Gastrocnemius medialis (tissue), 4 donors: ENCODE measurements around the gene HTATSF1. TPM values are rescaled to one million over a fixed set of nuclear protein-coding genes. Genes with fewer than 3 reads are reported as not detected.

ENCODE experiments used
- ATAC-seq, 2 donors: fragments of 150-250 bp; one replicate each; pipeline ENCODE4 v1.9.1; 2016
- DNase-seq, 2 donors: peaks; one replicate each; pipeline ENCODE4 v3.0.0-alpha.2; 2019
- H3K27ac ChIP-seq, 4 donors: fragments of 200-600 bp; sonication (generic); 1 replicate in 1 of 4; 2 replicates in 3 of 4; pipeline ENCODE4 v1.5.1; 2016 to 2018; ENCODE audit warnings: mild to moderate bottlenecking in 2 of 4, moderate library complexity in 1 of 4
- H3K27me3 ChIP-seq, 3 donors: fragments of 200-600 bp; sonication (generic) in 2 of 3; 1 replicate in 1 of 3; 2 replicates in 2 of 3; pipeline versions ENCODE4 v1.5.1 to v1.6.0; 2016 to 2019; ENCODE audit warnings: mild to moderate bottlenecking in 1 of 3, moderate library complexity in 1 of 3
- H3K36me3 ChIP-seq, 2 donors: fragments of 200-600 bp; sonication (generic) in 1 of 2; one replicate each; pipeline ENCODE4 v1.5.1; 2017 to 2018
- H3K4me1 ChIP-seq, 2 donors: fragments of 200-600 bp; sonication (generic) in 1 of 2; one replicate each; pipeline ENCODE4 v1.5.1; 2016 to 2017; ENCODE audit warnings: mild to moderate bottlenecking in 2 of 2
- H3K4me3 ChIP-seq, 4 donors: fragments of 200-600 bp; sonication (generic) in 3 of 4; 1 replicate in 1 of 4; 2 replicates in 3 of 4; pipeline ENCODE4 v1.5.1; 2016 to 2019; ENCODE audit warnings: mild to moderate bottlenecking in 2 of 4
- H3K9me3 ChIP-seq, 3 donors: fragments of 200-600 bp; sonication (generic) in 2 of 3; 1 replicate in 1 of 3; 2 replicates in 2 of 3; pipeline ENCODE4 v1.5.1; 2016 to 2019
- POLR2A ChIP-seq, 2 donors: fragments of 450-650 bp; IDR thresholded peaks; one replicate each; pipeline ENCODE4 v1.6.1; 2017; ENCODE audit warnings: antibody characterized with exemption in 2 of 2, mild to moderate bottlenecking in 2 of 2, moderate library complexity in 2 of 2
- in situ Hi-C, 4 donors: fragments of 200-750 bp; cut with MboI; loops; one replicate each; pipeline versions ENCODE4 v1.15.0 to v1.8.0; 2017; ENCODE audit warnings: low sequenced_read_pairs in 4 of 4
- intact Hi-C: fragments of 100-400 bp; cut with DNase I; formaldehyde crosslinking; loops from one replicate; pipeline ENCODE4 v1.15.1; 2023; ENCODE audit warnings: low total_unique reads
- total RNA-seq, 4 donors: library from RNA; depleted of rRNA; stranded (reverse); fragments of >200 nt; gene quantifications; one replicate each; pipeline versions ENCODE4 v1.1.0 to v1.2.3, GENCODE V29; 2016
- TF ChIP-seq, protein P1 (sequence below), 5 experiments: fragments of 450-650 bp in 3 of 5; fragments of 200-600 bp in 2 of 5; sonication (generic) in 2 of 5; IDR thresholded peaks in 4 of 5; conservative IDR thresholded peaks in 1 of 5; 1 replicate in 4 of 5; 2 replicates in 1 of 5; pipeline ENCODE4 v1.5.1; 2016 to 2019; ENCODE audit warnings: antibody characterized with exemption in 5 of 5, mild to moderate bottlenecking in 3 of 5, moderate library complexity in 3 of 5

Gene HTATSF1, protein sequence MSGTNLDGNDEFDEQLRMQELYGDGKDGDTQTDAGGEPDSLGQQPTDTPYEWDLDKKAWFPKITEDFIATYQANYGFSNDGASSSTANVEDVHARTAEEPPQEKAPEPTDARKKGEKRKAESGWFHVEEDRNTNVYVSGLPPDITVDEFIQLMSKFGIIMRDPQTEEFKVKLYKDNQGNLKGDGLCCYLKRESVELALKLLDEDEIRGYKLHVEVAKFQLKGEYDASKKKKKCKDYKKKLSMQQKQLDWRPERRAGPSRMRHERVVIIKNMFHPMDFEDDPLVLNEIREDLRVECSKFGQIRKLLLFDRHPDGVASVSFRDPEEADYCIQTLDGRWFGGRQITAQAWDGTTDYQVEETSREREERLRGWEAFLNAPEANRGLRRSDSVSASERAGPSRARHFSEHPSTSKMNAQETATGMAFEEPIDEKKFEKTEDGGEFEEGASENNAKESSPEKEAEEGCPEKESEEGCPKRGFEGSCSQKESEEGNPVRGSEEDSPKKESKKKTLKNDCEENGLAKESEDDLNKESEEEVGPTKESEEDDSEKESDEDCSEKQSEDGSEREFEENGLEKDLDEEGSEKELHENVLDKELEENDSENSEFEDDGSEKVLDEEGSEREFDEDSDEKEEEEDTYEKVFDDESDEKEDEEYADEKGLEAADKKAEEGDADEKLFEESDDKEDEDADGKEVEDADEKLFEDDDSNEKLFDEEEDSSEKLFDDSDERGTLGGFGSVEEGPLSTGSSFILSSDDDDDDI
- 100 to 1,000 TPM in 3 of 4 donors, 10 to 100 TPM in 1; 97.5 to 157 (median 114) TPM for total RNA-seq

DNA sequence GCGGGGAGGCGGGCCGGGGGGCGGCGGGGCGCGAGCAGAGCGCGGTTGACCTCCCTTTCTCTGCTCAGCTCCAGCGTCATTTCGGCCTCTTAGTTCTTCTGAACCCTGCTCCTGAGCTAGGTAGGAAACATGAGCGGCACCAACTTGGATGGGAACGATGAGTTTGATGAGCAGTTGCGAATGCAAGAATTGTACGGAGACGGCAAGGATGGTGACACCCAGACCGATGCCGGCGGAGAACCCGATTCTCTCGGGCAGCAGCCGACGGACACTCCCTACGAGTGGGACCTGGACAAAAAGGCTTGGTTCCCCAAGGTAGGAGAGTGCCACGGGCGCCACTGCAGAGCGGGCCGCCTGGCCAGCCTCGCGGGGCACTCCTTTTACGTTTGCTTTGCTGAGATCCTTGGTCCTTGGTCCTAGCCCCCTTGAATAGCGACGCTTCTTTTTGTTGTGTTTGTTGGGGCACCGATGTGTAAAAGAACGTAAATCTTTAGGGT, at the start of gene HTATSF1:
Gene HTATSF1, plus strand, starts transcription at position 37 of the 497 bp plus-strand sequence. Its CDS starts 93 bp downstream, at position 130.
- DNase-seq (no peak), ATAC-seq (peak; percentile 9 to 12)
- in situ Hi-C loops: loop anchor here in 1 of 4 donors (25.0 kb wide), 2 partner anchors 110 to 485 kb away; no protein-coding TSS in a partner anchor
- Histone ChIP-seq H3K27ac (peak within 1 kb of the TSS; percentile 83 to 96 (median 94)), H3K4me1 (peaks cover 11% of the 10 kb centered on the region in 2 donors), H3K27me3 (no peaks in the 10 kb centered on the region), H3K4me3 (peak within 1 kb of the TSS; percentile 69 to 78 (median 71)), H3K9me3 (no peaks in the 10 kb centered on the region), H3K36me3 (peaks cover 0 to 10% of the 10 kb centered on the region in 2 donors)
- TF ChIP-seq, protein P1, sequence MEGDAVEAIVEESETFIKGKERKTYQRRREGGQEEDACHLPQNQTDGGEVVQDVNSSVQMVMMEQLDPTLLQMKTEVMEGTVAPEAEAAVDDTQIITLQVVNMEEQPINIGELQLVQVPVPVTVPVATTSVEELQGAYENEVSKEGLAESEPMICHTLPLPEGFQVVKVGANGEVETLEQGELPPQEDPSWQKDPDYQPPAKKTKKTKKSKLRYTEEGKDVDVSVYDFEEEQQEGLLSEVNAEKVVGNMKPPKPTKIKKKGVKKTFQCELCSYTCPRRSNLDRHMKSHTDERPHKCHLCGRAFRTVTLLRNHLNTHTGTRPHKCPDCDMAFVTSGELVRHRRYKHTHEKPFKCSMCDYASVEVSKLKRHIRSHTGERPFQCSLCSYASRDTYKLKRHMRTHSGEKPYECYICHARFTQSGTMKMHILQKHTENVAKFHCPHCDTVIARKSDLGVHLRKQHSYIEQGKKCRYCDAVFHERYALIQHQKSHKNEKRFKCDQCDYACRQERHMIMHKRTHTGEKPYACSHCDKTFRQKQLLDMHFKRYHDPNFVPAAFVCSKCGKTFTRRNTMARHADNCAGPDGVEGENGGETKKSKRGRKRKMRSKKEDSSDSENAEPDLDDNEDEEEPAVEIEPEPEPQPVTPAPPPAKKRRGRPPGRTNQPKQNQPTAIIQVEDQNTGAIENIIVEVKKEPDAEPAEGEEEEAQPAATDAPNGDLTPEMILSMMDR (IDR thresholded peaks at IDR 0.05 in 4 of 5, conservative IDR thresholded peaks at IDR 0.05 in 1 of 5): no peak
- TF ChIP-seq POLR2A (IDR thresholded peaks at IDR 0.05): no peak
- intact Hi-C loops: loop anchor here (1.0 to 10.0 kb wide), 4 partner anchors 80 to 523 kb away; partner anchors contain the start of genes MAP7D3 and MMGT1

GRCh38 chrX:136447968-136448367, 49.4 kb upstream of the HTATSF1 start:
- intact Hi-C loops: no loop called here
- no peak for DNase-seq
- in situ Hi-C loops: no loop called here
- Histone ChIP-seq H3K27me3 (no peaks in the 10 kb centered on the region), H3K36me3 (no peaks in the 10 kb centered on the region), H3K4me1 (no peaks in the 10 kb centered on the region), H3K27ac (no peak overlapping the region), H3K4me3 (no peak overlapping the region), H3K9me3 (no peaks in the 10 kb centered on the region)
- TF ChIP-seq, protein P1 (IDR thresholded peaks at IDR 0.05 in 4 of 5, conservative IDR thresholded peaks at IDR 0.05 in 1 of 5): no peak
- no peak for TF ChIP-seq POLR2A (IDR thresholded peaks at IDR 0.05)
- ATAC-seq: no peak

DNA sequence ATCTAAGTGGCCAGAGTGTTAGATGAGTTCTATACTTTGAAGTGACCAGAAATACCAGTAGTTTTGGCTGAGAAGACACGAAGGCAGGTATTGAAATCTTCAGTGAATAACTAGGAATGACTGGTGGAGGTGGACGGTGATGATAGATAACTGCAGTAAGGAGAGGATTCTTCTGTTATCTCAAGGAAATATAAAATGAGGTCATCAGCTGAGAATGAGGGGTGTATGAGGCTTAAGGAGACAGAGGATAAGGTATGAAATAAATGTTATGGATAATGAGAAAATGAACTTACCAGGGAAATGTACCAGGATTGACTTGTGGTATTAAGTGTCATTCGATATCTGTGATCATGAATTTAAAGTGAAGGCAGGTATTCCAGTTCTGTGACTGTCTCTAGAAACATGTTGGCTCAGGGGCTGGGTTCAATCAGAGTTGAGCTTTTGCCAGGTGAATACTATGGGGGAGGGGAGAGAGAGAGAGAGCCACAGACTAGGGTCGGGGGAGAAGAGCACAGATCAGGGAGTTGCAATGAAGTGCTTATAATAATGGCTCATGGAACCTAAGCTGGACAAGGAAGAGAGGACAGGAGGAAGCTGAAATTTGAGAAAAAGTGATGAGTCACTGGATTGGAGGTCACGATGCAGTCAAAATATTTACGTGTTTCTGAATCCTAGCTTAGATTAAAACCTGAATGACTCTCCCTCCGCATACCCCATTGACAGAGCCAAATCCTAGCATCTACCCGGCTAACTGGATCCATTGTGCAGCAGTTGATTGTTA, 47.2 kb upstream of the HTATSF1 start:
- Histone ChIP-seq H3K9me3 (no peaks in the 10 kb centered on the region), H3K4me3 (no peak overlapping the region), H3K36me3 (no peaks in the 10 kb centered on the region), H3K27ac (no peak overlapping the region), H3K27me3 (no peaks in the 10 kb centered on the region), H3K4me1 (no peaks in the 10 kb centered on the region)
- in situ Hi-C loops (no loop called here), intact Hi-C loops (no loop called here)
- TF ChIP-seq, protein P1 (IDR thresholded peaks at IDR 0.05 in 4 of 5, conservative IDR thresholded peaks at IDR 0.05 in 1 of 5): no peak
- no peak for TF ChIP-seq POLR2A (IDR thresholded peaks at IDR 0.05)
- DNase-seq (no peak), ATAC-seq (no peak)

GRCh38 chrX:136452614-136453013, 44.8 kb upstream of the HTATSF1 start:
- DNase-seq (no peak), ATAC-seq (no peak)
- no peaks in the 10 kb centered on the region for H3K4me1 ChIP-seq
- in situ Hi-C loops (no loop called here), intact Hi-C loops (no loop called here)
- no peak overlapping the region for H3K4me3 ChIP-seq
- TF ChIP-seq POLR2A (IDR thresholded peaks at IDR 0.05): no peak
- TF ChIP-seq, protein P1 (IDR thresholded peaks at IDR 0.05 in 4 of 5, conservative IDR thresholded peaks at IDR 0.05 in 1 of 5): no peak
- H3K9me3 ChIP-seq: no peaks in the 10 kb centered on the region
- no peaks in the 10 kb centered on the region for H3K36me3 ChIP-seq
- H3K27me3 ChIP-seq: no peaks in the 10 kb centered on the region
- H3K27ac ChIP-seq: no peak overlapping the region
